CMK (cell line): ENCODE results near the gene NWD2.
"Not testable (repeated sequence)": the region's sequence is repeated elsewhere in the genome, so short reads cannot be mapped to it uniquely, and the experiment has no call there.

Experiments used
- DNase-seq: peaks from one replicate; pipeline ENCODE4 v3.0.0-alpha.2; 2010; ENCODE audit warnings: low read depth

The NWD2 gene

GRCh38 chr4:37244583-37245390, at the start of gene NWD2:
TSS of gene NWD2 (plus strand) at chr4:37244743. CDS start at chr4:37245068, 325 bp downstream.
- DNase-seq, result no peak

GRCh38 chr4:37197899-37198298, 46.6 kb upstream of the NWD2 start:
- DNase-seq, result no peak

GRCh38 chr4:37204740-37205139, 39.8 kb upstream of the NWD2 start:
- DNase-seq, result not testable (repeated sequence)

- DNase-seq, result no peak
These were observed 28.3 kb upstream of the NWD2 start for GRCh38 chr4:37216209-37216608.

GRCh38 chr4:37219242-37219641, 25.3 kb upstream of the NWD2 start:
- no peak for DNase-seq

- no peak for DNase-seq
These were observed 24.6 kb upstream of the NWD2 start for GRCh38 chr4:37219990-37220389.

GRCh38 chr4:37220685-37221084, 23.9 kb upstream of the NWD2 start:
- DNase-seq, result peak; percentile 14

- DNase-seq, result no peak
These were observed 20.8 kb upstream of the NWD2 start for GRCh38 chr4:37223732-37224131.

GRCh38 chr4:37224854-37225253, 19.7 kb upstream of the NWD2 start:
- no peak for DNase-seq

- peak; percentile 90 for DNase-seq
These were observed 18.8 kb upstream of the NWD2 start for GRCh38 chr4:37225778-37226177.

GRCh38 chr4:37232315-37232714, 12.2 kb upstream of the NWD2 start:
- DNase-seq, result no peak

GRCh38 chr4:37236165-37236564, 8.4 kb upstream of the NWD2 start:
- no peak for DNase-seq

GRCh38 chr4:37241647-37242046, 2.9 kb upstream of the NWD2 start:
- DNase-seq, result no peak

- DNase-seq, result no peak
These were observed 1.5 kb upstream of the NWD2 start for GRCh38 chr4:37243051-37243450.

- no peak for DNase-seq
These were observed 591 bp upstream of the NWD2 start for GRCh38 chr4:37243722-37244582.

GRCh38 chr4:37245391-37245954, 930 bp downstream of the NWD2 start:
- no peak for DNase-seq

- no peak for DNase-seq
These were observed 2.3 kb downstream of the NWD2 start for GRCh38 chr4:37246891-37247290.

- no peak for DNase-seq
These were observed 13.7 kb downstream of the NWD2 start for GRCh38 chr4:37258221-37258620.

GRCh38 chr4:37268319-37268718, 23.8 kb downstream of the NWD2 start:
- DNase-seq, result no peak

- DNase-seq, result no peak
These were observed 34.6 kb downstream of the NWD2 start for GRCh38 chr4:37279121-37279520.

GRCh38 chr4:37279894-37280592, 35.5 kb downstream of the NWD2 start:
- DNase-seq, result no peak

- no peak for DNase-seq
These were observed 54.9 kb downstream of the NWD2 start for GRCh38 chr4:37299468-37299867.
